ENCODE data around the gene WNT3A.
A peak's percentile ranks its signal among the peaks of the same experiment; 100 is the strongest.

The WNT3A gene

DNA sequence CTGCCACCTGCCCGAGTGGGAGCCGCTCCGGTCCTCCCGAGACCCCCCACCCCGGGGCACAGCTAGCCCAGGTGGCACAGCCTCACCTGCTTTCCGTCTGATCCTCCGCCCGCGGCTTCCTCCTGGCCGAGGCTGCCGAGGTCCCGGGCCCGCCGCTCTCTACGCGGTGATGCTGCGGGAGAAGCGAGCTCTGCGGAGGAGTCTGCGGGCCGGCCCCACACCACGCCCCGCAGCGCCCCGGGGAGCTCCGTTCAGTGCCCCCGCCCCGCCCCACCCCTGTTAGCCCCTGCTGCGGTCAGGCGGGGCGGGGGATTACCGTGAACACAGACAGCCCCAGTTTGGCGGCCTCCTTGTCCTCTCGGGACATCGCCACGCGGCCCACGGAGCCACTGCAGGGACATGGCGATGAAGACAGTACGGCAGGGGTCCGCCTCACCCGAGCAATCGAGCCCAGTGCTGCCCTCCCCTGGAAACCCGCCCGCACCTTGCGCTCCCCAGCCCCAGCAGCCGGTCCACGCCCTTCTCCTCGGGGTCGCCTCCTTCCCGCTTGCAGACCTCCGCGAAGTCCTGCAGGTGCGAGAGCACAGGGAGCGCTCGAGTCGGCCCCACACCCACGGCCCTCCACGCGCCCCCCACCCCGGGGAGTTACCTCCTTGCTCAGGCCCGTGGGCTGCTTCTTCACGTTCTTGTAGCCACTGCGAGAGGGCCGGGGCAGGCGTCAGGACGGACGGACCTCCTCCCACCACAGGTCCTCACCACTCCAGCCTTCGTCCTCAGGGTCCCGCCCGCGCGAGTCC is 95.4 kb downstream of the WNT3A start (continued):
- TF ChIP-seq SP3 (tag by site-specific recombination; IDR thresholded peaks at IDR 0.05) (peak; percentile 93), ZNF529 (tag by site-specific recombination; IDR thresholded peaks at IDR 0.05; ENCODE audit: insufficient replicate concordance) (no peak), MZF1 (tag by site-specific recombination; IDR thresholded peaks at IDR 0.05; ENCODE audit: borderline replicate concordance) (no peak), ZNF76 (tag by site-specific recombination; IDR thresholded peaks at IDR 0.05; ENCODE audit: borderline replicate concordance, low read depth) (peak; percentile 45; the same call in 1 of the 2 replicates), ZNF560 (tag by site-specific recombination; IDR thresholded peaks at IDR 0.05; ENCODE audit: borderline replicate concordance) (no peak), PRDM1 (tag by site-specific recombination; IDR thresholded peaks at IDR 0.05) (no peak), ZNF354C (tag by site-specific recombination; IDR thresholded peaks at IDR 0.05; ENCODE audit: borderline replicate concordance, low read depth) (no peak), ZNF677 (tag by site-specific recombination; IDR thresholded peaks at IDR 0.05) (no peak), ZNF335 (tag by site-specific recombination; conservative IDR thresholded peaks at IDR 0.05) (peak; percentile 99), ZNF610 (tag by site-specific recombination; IDR thresholded peaks at IDR 0.05; ENCODE audit: borderline replicate concordance) (no peak), BCL11B (tag by site-specific recombination; IDR thresholded peaks at IDR 0.05; ENCODE audit: low read depth) (peak; percentile 82; the same call in 1 of the 2 replicates), ZNF175 (tag by site-specific recombination; IDR thresholded peaks at IDR 0.05) (no peak), KLF16 (tag by site-specific recombination; IDR thresholded peaks at IDR 0.05) (peak; percentile 90), GLI4 (tag by site-specific recombination; IDR thresholded peaks at IDR 0.05) (peak; percentile 52; the same call in 1 of the 2 replicates), REPIN1 (tag by site-specific recombination; IDR thresholded peaks at IDR 0.05; ENCODE audit: low read depth) (no peak), ZNF48 (tag by site-specific recombination; IDR thresholded peaks at IDR 0.05) (no peak), ZNF24 (tag by site-specific recombination; IDR thresholded peaks at IDR 0.05) (no peak), ZNF404 (tag by site-specific recombination; IDR thresholded peaks at IDR 0.05) (no peak), ZNF837 (tag by site-specific recombination; IDR thresholded peaks at IDR 0.05) (no peak), KLF8 (tag by site-specific recombination; IDR thresholded peaks at IDR 0.05) (peak; percentile 93), ZNF596 (tag by site-specific recombination; IDR thresholded peaks at IDR 0.05) (0 out of 2 replicates have a peak, but pooled peaks have one; percentile 49), ZNF416 (tag by site-specific recombination; IDR thresholded peaks at IDR 0.05) (no peak), ZNF510 (tag by site-specific recombination; IDR thresholded peaks at IDR 0.05; ENCODE audit: insufficient replicate concordance) (no peak), ZNF140 (tag by site-specific recombination; IDR thresholded peaks at IDR 0.05) (no peak), ZNF433 (tag by site-specific recombination; IDR thresholded peaks at IDR 0.05; ENCODE audit: low read depth) (no peak), ZSCAN30 (tag by site-specific recombination; IDR thresholded peaks at IDR 0.05) (0 out of 2 replicates have a peak, but pooled peaks have one; percentile 4), ZNF830 (tag by site-specific recombination; IDR thresholded peaks at IDR 0.05; ENCODE audit: low read depth) (no peak), ZNF544 (tag by site-specific recombination; IDR thresholded peaks at IDR 0.05) (no peak), ZNF558 (tag by site-specific recombination; IDR thresholded peaks at IDR 0.05) (no peak), SETDB1 (IDR thresholded peaks at IDR 0.05; ENCODE audit: insufficient read length, low read length) (no peak), ZNF555 (tag by site-specific recombination; conservative IDR thresholded peaks at IDR 0.05) (no peak)
- TF ChIP-seq, protein P1, sequence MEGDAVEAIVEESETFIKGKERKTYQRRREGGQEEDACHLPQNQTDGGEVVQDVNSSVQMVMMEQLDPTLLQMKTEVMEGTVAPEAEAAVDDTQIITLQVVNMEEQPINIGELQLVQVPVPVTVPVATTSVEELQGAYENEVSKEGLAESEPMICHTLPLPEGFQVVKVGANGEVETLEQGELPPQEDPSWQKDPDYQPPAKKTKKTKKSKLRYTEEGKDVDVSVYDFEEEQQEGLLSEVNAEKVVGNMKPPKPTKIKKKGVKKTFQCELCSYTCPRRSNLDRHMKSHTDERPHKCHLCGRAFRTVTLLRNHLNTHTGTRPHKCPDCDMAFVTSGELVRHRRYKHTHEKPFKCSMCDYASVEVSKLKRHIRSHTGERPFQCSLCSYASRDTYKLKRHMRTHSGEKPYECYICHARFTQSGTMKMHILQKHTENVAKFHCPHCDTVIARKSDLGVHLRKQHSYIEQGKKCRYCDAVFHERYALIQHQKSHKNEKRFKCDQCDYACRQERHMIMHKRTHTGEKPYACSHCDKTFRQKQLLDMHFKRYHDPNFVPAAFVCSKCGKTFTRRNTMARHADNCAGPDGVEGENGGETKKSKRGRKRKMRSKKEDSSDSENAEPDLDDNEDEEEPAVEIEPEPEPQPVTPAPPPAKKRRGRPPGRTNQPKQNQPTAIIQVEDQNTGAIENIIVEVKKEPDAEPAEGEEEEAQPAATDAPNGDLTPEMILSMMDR (tag by site-specific recombination; IDR thresholded peaks at IDR 0.05), result peak; percentile 99
- TF ChIP-seq, protein P2, sequence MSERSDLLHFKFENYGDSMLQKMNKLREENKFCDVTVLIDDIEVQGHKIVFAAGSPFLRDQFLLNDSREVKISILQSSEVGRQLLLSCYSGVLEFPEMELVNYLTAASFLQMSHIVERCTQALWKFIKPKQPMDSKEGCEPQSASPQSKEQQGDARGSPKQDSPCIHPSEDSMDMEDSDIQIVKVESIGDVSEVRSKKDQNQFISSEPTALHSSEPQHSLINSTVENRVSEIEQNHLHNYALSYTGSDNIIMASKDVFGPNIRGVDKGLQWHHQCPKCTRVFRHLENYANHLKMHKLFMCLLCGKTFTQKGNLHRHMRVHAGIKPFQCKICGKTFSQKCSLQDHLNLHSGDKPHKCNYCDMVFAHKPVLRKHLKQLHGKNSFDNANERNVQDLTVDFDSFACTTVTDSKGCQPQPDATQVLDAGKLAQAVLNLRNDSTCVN (tag by site-specific recombination; optimal IDR thresholded peaks at IDR 0.05), result no peak
- TF ChIP-seq, protein P3, sequence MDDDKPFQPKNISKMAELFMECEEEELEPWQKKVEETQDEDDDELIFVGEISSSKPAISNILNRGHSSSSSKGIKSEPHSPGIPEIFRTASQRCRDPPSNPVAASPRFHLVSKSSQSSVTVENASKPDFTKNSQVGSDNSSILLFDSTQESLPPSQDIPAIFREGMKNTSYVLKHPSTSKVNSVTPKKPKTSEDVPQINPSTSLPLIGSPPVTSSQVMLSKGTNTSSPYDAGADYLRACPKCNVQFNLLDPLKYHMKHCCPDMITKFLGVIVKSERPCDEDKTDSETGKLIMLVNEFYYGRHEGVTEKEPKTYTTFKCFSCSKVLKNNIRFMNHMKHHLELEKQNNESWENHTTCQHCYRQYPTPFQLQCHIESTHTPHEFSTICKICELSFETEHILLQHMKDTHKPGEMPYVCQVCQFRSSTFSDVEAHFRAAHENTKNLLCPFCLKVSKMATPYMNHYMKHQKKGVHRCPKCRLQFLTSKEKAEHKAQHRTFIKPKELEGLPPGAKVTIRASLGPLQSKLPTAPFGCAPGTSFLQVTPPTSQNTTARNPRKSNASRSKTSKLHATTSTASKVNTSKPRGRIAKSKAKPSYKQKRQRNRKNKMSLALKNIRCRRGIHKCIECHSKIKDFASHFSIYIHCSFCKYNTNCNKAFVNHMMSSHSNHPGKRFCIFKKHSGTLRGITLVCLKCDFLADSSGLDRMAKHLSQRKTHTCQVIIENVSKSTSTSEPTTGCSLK (tag by site-specific recombination; IDR thresholded peaks at IDR 0.05), result no peak
- TF ChIP-seq, protein P4, sequence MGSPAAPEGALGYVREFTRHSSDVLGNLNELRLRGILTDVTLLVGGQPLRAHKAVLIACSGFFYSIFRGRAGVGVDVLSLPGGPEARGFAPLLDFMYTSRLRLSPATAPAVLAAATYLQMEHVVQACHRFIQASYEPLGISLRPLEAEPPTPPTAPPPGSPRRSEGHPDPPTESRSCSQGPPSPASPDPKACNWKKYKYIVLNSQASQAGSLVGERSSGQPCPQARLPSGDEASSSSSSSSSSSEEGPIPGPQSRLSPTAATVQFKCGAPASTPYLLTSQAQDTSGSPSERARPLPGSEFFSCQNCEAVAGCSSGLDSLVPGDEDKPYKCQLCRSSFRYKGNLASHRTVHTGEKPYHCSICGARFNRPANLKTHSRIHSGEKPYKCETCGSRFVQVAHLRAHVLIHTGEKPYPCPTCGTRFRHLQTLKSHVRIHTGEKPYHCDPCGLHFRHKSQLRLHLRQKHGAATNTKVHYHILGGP (tag by site-specific recombination; IDR thresholded peaks at IDR 0.05), result no peak
